Measurements from ENCODE around the gene KIR2DL4. TPM values are rescaled to one million over a fixed set of nuclear protein-coding genes. Genes with fewer than 3 reads are reported as not detected.
"Not testable (repeated sequence)": the region's sequence is repeated elsewhere in the genome, so short reads cannot be mapped to it uniquely, and the experiment has no call there.

KIR2DL4 gene
- total RNA-seq, 1 experiment from 2014 or later, result not detected

GRCh38 chr19:54850930-54851329 is 47.5 kb downstream of the KIR2DL4 start:
- ATAC-seq (no peak), DNase-seq (ENCODE audit: low read depth, low spot score) (no peak)
- H3K4me3 ChIP-seq (ENCODE audit: low read depth in 2 of 2, low read length in 2 of 2), result no peak overlapping the region
- H3K4me1 ChIP-seq (ENCODE audit: control insufficient read depth, insufficient read depth, low read length), result no peaks in the 10 kb centered on the region
- CTCF ChIA-PET, result no interaction called here
- intact Hi-C loops (cut with micrococcal nuclease; ENCODE audit: unreplicated experiment) (no loop called here), in situ Hi-C loops (cut with HindIII; ENCODE audit: low pct_unique_long_range_greater_than_20kb, low sequenced_read_pairs) (no loop called here)
- H3K27me3 ChIP-seq (ENCODE audit: control insufficient read depth, insufficient read depth, low read length), result peaks cover 9% of the 10 kb centered on the region
- no TSS peak for BruUV-seq (replicated peaks)
- H3K36me3 ChIP-seq (ENCODE audit: control insufficient read depth, insufficient read depth, low read length), result no peaks in the 10 kb centered on the region
- no peak overlapping the region for H3K27ac ChIP-seq (ENCODE audit: low read length)
- no peaks in the 10 kb centered on the region for H3K9me3 ChIP-seq (ENCODE audit: control insufficient read depth, insufficient read depth, low read depth, low read length)
- TF ChIP-seq TCF7L2 (IDR thresholded peaks at IDR 0.05; ENCODE audit: low read depth, low read length), result no peak
- POLR2A ChIA-PET, result no interaction called here

GRCh38 chr19:54851353-54851752 is 47.9 kb downstream of the KIR2DL4 start:
- Histone ChIP-seq H3K27ac (ENCODE audit: low read length) (no peak overlapping the region), H3K36me3 (ENCODE audit: control insufficient read depth, insufficient read depth, low read length) (no peaks in the 10 kb centered on the region), H3K27me3 (ENCODE audit: control insufficient read depth, insufficient read depth, low read length) (peaks cover 9% of the 10 kb centered on the region), H3K4me3 (ENCODE audit: low read depth in 2 of 2, low read length in 2 of 2) (no peak overlapping the region), H3K4me1 (ENCODE audit: control insufficient read depth, insufficient read depth, low read length) (no peaks in the 10 kb centered on the region), H3K9me3 (ENCODE audit: control insufficient read depth, insufficient read depth, low read depth, low read length) (no peaks in the 10 kb centered on the region)
- BruUV-seq (replicated peaks), result no TSS peak
- in situ Hi-C loops (cut with HindIII; ENCODE audit: low pct_unique_long_range_greater_than_20kb, low sequenced_read_pairs), result no loop called here
- no peak for DNase-seq (ENCODE audit: low read depth, low spot score)
- ATAC-seq, result no peak
- intact Hi-C loops (cut with micrococcal nuclease; ENCODE audit: unreplicated experiment), result no loop called here
- TF ChIP-seq REST (IDR thresholded peaks at IDR 0.05; ENCODE audit: insufficient read depth in 1 of 2, low read depth in 2 of 2, low read length in 1 of 2) (no peak), TCF7L2 (IDR thresholded peaks at IDR 0.05; ENCODE audit: low read depth, low read length) (no peak), POLR2AphosphoS5 (IDR thresholded peaks at IDR 0.05; ENCODE audit: low read depth, low read length) (no peak), SIN3A (IDR thresholded peaks at IDR 0.05; ENCODE audit: borderline replicate concordance, insufficient read depth, low read depth, low read length) (no peak), CTCF (IDR thresholded peaks at IDR 0.05) (no peak)
- POLR2A ChIA-PET, result no interaction called here
- CTCF ChIA-PET, result no interaction called here

- DNase-seq (ENCODE audit: low read depth, low spot score); H3K4me3 ChIP-seq (ENCODE audit: low read depth in 2 of 2, low read length in 2 of 2); BruUV-seq (replicated peaks); intact Hi-C loops (cut with micrococcal nuclease; ENCODE audit: unreplicated experiment); H3K36me3 ChIP-seq (ENCODE audit: control insufficient read depth, insufficient read depth, low read length); H3K27me3 ChIP-seq (ENCODE audit: control insufficient read depth, insufficient read depth, low read length); POLR2A ChIA-PET; H3K9me3 ChIP-seq (ENCODE audit: control insufficient read depth, insufficient read depth, low read depth, low read length); ATAC-seq; H3K27ac ChIP-seq (ENCODE audit: low read length); H3K4me1 ChIP-seq (ENCODE audit: control insufficient read depth, insufficient read depth, low read length); CTCF ChIA-PET; in situ Hi-C loops (cut with HindIII; ENCODE audit: low pct_unique_long_range_greater_than_20kb, low sequenced_read_pairs): not testable (repeated sequence)
These were observed 51.8 kb downstream of the KIR2DL4 start for GRCh38 chr19:54855241-54855640.

GRCh38 chr19:54858476-54858875 is 55.1 kb downstream of the KIR2DL4 start:
- intact Hi-C loops (cut with micrococcal nuclease; ENCODE audit: unreplicated experiment); H3K4me1 ChIP-seq (ENCODE audit: control insufficient read depth, insufficient read depth, low read length); H3K27ac ChIP-seq (ENCODE audit: low read length); H3K36me3 ChIP-seq (ENCODE audit: control insufficient read depth, insufficient read depth, low read length); CTCF ChIA-PET; H3K4me3 ChIP-seq (ENCODE audit: low read depth in 2 of 2, low read length in 2 of 2); in situ Hi-C loops (cut with HindIII; ENCODE audit: low pct_unique_long_range_greater_than_20kb, low sequenced_read_pairs); ATAC-seq; POLR2A ChIA-PET; BruUV-seq (replicated peaks); H3K9me3 ChIP-seq (ENCODE audit: control insufficient read depth, insufficient read depth, low read depth, low read length); DNase-seq (ENCODE audit: low read depth, low spot score); H3K27me3 ChIP-seq (ENCODE audit: control insufficient read depth, insufficient read depth, low read length): not testable (repeated sequence)

- H3K4me3 ChIP-seq (ENCODE audit: low read depth in 2 of 2, low read length in 2 of 2); DNase-seq (ENCODE audit: low read depth, low spot score); intact Hi-C loops (cut with micrococcal nuclease; ENCODE audit: unreplicated experiment); ATAC-seq; H3K27me3 ChIP-seq (ENCODE audit: control insufficient read depth, insufficient read depth, low read length); CTCF ChIA-PET; H3K9me3 ChIP-seq (ENCODE audit: control insufficient read depth, insufficient read depth, low read depth, low read length); in situ Hi-C loops (cut with HindIII; ENCODE audit: low pct_unique_long_range_greater_than_20kb, low sequenced_read_pairs); BruUV-seq (replicated peaks); POLR2A ChIA-PET; H3K27ac ChIP-seq (ENCODE audit: low read length); H3K4me1 ChIP-seq (ENCODE audit: control insufficient read depth, insufficient read depth, low read length); H3K36me3 ChIP-seq (ENCODE audit: control insufficient read depth, insufficient read depth, low read length): not testable (repeated sequence)
These were observed 56.0 kb downstream of the KIR2DL4 start for GRCh38 chr19:54859421-54859820.

Data from Panc1 (cell line).